ENCODE measurements around the gene PLAC8.

DNA sequence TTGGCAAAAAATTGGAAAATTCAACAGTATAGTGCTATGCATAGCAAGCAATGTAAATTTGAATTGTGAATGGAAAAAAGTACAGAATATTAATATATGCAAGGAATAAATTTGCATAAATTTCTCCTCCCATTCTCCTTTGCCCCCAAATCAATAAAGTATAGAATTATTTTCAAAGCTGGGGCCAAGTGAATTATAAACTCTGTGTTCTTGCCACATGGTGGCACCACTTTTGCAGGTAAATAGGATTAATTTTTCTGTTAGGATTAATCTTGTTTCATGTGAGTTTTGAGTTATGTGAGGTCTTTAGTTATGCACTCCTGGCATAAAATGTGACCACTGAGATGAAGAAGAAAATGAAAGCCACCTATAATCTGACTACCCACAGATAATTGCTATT is 59.6 kb downstream of the PLAC8 start:
- no peak for TF ChIP-seq CTCF (IDR thresholded peaks at IDR 0.05)
- TF ChIP-seq POLR2A (IDR thresholded peaks at IDR 0.05): no peak
